Central memory CD8-positive, alpha-beta T cell (primary cell): ENCODE data around the gene HMX3.
"Not testable (repeated sequence)": the region's sequence is repeated elsewhere in the genome, so short reads cannot be mapped to it uniquely, and the experiment has no call there.

Source experiments
- ATAC-seq: fragments of 150-1000 bp; cut with Tn5 transposase; replicated peaks from 2 replicates; pipeline ENCODE4 v1.10.0; 2022; ENCODE audit warnings: mild to moderate bottlenecking, moderate FRiP score, moderate number of reproducible peaks; ENCODE audit not compliant: poor library complexity, severe bottlenecking; ENCODE audit errors: extremely low read depth
- DNase-seq, 2 donors: peaks; one replicate each; pipeline ENCODE4 v3.0.0; 2021; ENCODE audit warnings: low spot score in 2 of 2
- H3K27ac Mint-ChIP-seq: one replicate; pipeline ENCODE4 v1.8.0; 2022; ENCODE audit warnings: low read depth, mild to moderate bottlenecking, moderate library complexity, mixed read lengths
- H3K27me3 Mint-ChIP-seq: one replicate; pipeline ENCODE4 v1.8.0; 2022; ENCODE audit warnings: mixed read lengths
- H3K36me3 Mint-ChIP-seq: one replicate; pipeline ENCODE4 v1.8.0; 2022; ENCODE audit warnings: mild to moderate bottlenecking, moderate library complexity, mixed read lengths; ENCODE audit not compliant: insufficient read depth
- H3K4me1 Mint-ChIP-seq: one replicate; pipeline ENCODE4 v1.8.0; 2022; ENCODE audit warnings: mixed read lengths
- H3K4me3 Mint-ChIP-seq: one replicate; pipeline ENCODE4 v1.8.0; 2022; ENCODE audit warnings: mild to moderate bottlenecking, moderate library complexity, mixed read lengths
- H3K9me3 Mint-ChIP-seq: one replicate; pipeline ENCODE4 v1.8.0; 2022; ENCODE audit warnings: mixed read lengths

Gene HMX3

DNA sequence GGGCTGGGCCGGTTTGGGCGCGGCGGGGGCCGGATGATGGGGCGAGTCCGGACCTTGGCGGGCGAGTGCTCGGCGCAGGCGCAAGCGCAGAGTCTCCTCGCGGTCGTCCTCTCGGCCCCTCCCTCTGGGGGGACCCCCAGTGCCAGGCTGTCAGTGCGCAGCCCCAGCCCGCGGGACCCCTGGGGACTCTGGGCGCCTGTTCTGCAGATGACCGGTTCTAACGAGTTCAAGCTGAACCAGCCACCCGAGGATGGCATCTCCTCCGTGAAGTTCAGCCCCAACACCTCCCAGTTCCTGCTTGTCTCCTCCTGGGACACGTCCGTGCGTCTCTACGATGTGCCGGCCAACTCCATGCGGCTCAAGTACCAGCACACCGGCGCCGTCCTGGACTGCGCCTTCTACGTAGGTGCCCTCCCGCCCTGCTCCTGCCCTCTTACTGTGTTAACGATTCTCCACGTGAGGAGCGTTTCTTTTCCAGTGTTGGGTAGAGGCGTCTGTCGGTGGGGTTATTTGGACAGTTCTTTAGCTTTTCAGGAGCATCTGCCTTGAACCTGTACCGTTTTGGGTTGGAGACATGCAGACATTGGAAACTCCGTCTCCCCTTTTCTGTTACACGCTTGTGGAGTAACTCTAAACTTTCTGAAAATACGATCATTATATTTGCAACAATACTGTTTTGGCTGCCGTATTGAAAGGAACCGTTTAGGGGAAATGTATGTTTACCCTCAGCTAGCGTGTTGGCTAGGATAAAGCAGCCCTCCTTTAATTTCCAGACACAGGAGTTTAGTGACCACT is 19.1 kb downstream of the HMX3 start:
- peaks cover 7% of the 10 kb centered on the region for H3K27me3 Mint-ChIP-seq
- peaks cover 58% of the 10 kb centered on the region for H3K4me1 Mint-ChIP-seq
- DNase-seq (peak in 1 of 2 donors; percentile 18), ATAC-seq (peak; percentile 3)
- peak overlapping the region; percentile 97 for H3K27ac Mint-ChIP-seq
- H3K4me3 Mint-ChIP-seq, result peak overlapping the region; percentile 99
- H3K9me3 Mint-ChIP-seq, result no peaks in the 10 kb centered on the region
- H3K36me3 Mint-ChIP-seq, result peaks cover 37% of the 10 kb centered on the region

DNA sequence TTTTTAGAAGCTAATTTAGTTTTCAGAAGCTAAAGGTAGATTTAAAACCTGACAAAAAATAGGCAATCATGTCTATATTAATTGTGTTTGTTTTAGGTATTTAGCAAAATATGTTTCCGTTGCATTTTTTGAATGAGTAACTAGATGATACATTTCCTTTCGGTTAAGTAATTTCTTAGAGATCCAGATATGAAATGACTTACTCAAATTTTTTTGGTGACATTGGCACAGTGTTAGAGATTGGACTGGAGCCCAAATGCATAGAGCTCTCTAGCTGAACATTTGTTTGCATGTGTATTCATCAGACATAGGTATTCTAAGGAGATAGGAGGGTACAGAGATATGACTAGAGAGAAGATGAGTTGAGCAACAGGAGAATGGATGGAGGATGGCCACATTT is 20.3 kb downstream of the HMX3 start:
- Mint-ChIP-seq H3K27me3 (no peaks in the 10 kb centered on the region), H3K4me3 (peak overlapping the region; percentile 99), H3K4me1 (peaks cover 70% of the 10 kb centered on the region), H3K27ac (peak overlapping the region; percentile 1), H3K36me3 (peaks cover 38% of the 10 kb centered on the region), H3K9me3 (no peaks in the 10 kb centered on the region)
- no peak for ATAC-seq
- no peak for DNase-seq

GRCh38 chr10:123157210-123157609 is 21.4 kb downstream of the HMX3 start:
- H3K9me3 Mint-ChIP-seq, result no peaks in the 10 kb centered on the region
- H3K27me3 Mint-ChIP-seq, result no peaks in the 10 kb centered on the region
- DNase-seq, result no peak
- H3K4me1 Mint-ChIP-seq, result peaks cover 75% of the 10 kb centered on the region
- H3K27ac Mint-ChIP-seq, result peak overlapping the region; percentile 19
- ATAC-seq, result no peak
- peak overlapping the region; percentile 25 for H3K4me3 Mint-ChIP-seq
- peaks cover 47% of the 10 kb centered on the region for H3K36me3 Mint-ChIP-seq

DNA sequence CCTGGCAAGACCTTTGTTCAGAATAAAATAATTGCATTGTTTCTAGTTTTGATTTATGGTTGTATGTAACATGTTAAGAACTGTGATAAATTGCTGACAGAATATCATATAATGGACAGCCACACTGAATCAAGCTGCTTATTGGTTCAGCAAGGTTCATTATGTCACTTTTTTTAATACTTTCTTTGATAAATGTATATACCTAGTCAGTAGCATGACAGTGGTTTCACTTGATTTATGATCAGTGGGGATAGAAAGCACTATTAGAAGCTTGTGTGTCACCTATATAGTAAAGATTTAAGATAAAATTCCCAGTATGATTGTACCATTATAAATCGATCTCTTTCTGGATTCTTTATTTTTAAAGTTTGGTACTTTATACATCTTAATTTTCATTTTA is 22.9 kb downstream of the HMX3 start:
- H3K9me3 Mint-ChIP-seq, result no peaks in the 10 kb centered on the region
- no peak overlapping the region for H3K4me3 Mint-ChIP-seq
- peaks cover 70% of the 10 kb centered on the region for H3K4me1 Mint-ChIP-seq
- no peaks in the 10 kb centered on the region for H3K27me3 Mint-ChIP-seq
- peaks cover 57% of the 10 kb centered on the region for H3K36me3 Mint-ChIP-seq
- ATAC-seq, result no peak
- H3K27ac Mint-ChIP-seq, result peak overlapping the region; percentile 84
- no peak for DNase-seq

GRCh38 chr10:123160311-123160980 is 24.7 kb downstream of the HMX3 start:
- peak; percentile 100 for ATAC-seq
- Mint-ChIP-seq H3K4me3 (peak overlapping the region; percentile 36), H3K27me3 (no peaks in the 10 kb centered on the region), H3K36me3 (peaks cover 64% of the 10 kb centered on the region), H3K4me1 (peaks cover 61% of the 10 kb centered on the region), H3K9me3 (no peaks in the 10 kb centered on the region), H3K27ac (peak overlapping the region; percentile 84)
- DNase-seq, result no peak

DNA sequence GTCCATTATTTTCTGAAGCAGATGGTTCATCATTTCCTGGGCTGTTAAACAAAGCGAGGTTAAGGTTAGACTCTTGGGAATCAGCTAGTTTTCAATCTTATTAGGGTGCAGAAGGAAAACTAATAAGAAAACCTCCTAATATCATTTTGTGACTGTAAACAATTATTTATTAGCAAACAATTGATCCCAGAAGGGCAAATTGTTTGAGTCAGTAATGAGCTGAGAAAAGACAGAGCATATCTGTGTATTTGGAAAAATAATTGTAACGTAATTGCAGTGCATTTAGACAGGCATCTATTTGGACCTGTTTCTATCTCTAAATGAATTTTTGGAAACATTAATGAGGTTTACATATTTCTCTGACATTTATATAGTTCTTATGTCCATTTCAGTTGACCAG is 28.5 kb downstream of the HMX3 start:
- H3K4me3 Mint-ChIP-seq, result no peak overlapping the region
- DNase-seq, result no peak
- no peaks in the 10 kb centered on the region for H3K27me3 Mint-ChIP-seq
- no peaks in the 10 kb centered on the region for H3K9me3 Mint-ChIP-seq
- ATAC-seq, result no peak
- H3K27ac Mint-ChIP-seq, result no peak overlapping the region
- peaks cover 57% of the 10 kb centered on the region for H3K36me3 Mint-ChIP-seq
- peaks cover 42% of the 10 kb centered on the region for H3K4me1 Mint-ChIP-seq

DNA sequence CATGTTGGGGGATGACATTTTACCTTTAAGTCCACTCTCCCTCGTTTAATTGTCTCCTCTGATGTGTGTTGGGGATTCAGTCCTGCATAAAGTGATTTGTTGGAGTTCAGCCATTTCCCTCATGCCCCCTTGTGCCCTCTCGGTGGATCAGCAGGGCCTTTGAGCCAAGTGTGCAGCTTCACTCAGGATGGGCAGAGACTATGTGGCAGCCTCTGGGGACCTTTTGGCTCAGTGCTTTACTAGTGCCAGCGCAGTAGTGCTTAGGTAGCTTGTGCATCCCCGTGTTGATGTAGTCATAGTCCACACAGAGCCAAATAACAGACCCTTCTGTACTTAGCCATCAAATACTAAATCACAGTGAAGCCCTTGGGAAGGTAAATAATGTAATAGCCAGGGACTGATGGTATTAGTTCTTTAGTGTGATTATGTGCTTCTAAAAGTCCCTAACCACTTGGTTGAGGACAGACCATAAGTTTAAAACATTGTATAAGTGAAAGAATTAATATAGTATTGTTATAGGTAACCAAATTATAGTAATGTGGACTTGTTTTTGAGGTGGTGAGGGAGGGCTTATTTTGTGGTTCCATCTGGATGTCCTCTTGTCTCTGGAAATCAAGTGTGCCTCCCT is 29.8 kb downstream of the HMX3 start:
- Mint-ChIP-seq H3K4me3 (no peak overlapping the region), H3K9me3 (no peaks in the 10 kb centered on the region), H3K27ac (no peak overlapping the region), H3K27me3 (no peaks in the 10 kb centered on the region), H3K4me1 (peaks cover 32% of the 10 kb centered on the region), H3K36me3 (peaks cover 55% of the 10 kb centered on the region)
- DNase-seq (no peak), ATAC-seq (no peak)

DNA sequence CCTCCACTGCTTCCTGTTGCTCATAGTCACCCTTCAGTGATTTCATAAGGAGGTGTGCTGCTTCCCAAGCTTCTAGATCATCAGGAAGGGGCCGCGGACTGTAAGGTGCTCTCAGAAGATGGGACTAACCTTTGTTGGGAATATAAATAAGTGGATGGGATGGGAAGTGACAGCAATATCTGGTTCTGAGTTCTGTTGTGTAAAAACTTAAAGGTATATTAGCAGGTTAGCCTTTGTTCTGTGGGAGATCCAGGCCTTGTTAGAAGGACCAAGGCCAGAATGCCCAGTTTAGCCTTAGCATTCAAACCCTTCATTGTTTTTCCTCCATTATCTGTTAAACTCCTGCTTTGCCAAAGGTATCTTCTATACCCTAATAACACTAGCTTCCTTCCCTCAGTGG is 30.8 kb downstream of the HMX3 start:
- H3K4me1 Mint-ChIP-seq, result peaks cover 24% of the 10 kb centered on the region
- no peaks in the 10 kb centered on the region for H3K9me3 Mint-ChIP-seq
- H3K36me3 Mint-ChIP-seq, result peaks cover 54% of the 10 kb centered on the region
- DNase-seq (no peak), ATAC-seq (no peak)
- no peaks in the 10 kb centered on the region for H3K27me3 Mint-ChIP-seq
- H3K27ac Mint-ChIP-seq, result no peak overlapping the region
- H3K4me3 Mint-ChIP-seq, result no peak overlapping the region

DNA sequence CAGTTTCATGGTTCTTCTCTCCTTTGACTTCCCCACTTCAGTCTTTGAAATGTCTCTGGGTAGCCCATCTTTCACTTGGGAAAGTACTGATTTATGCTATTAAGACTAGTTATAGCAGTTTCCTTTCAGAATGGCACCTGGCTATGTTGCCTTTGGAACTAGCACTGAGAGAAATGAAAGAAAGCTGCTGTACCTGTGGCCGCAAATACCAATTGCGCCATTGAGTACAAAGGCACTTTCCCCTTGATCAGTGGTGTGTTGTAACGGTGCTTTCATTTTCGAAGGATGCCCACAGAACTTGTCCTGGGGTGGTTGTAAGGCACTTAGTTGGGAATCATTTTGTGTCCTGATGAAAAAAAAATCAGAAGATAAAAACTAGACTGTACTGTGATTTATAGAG is 35.2 kb downstream of the HMX3 start:
- Mint-ChIP-seq H3K4me1 (peaks cover 27% of the 10 kb centered on the region), H3K36me3 (peaks cover 24% of the 10 kb centered on the region), H3K4me3 (no peak overlapping the region), H3K27ac (no peak overlapping the region), H3K27me3 (no peaks in the 10 kb centered on the region), H3K9me3 (no peaks in the 10 kb centered on the region)
- DNase-seq, result no peak
- ATAC-seq, result no peak

DNA sequence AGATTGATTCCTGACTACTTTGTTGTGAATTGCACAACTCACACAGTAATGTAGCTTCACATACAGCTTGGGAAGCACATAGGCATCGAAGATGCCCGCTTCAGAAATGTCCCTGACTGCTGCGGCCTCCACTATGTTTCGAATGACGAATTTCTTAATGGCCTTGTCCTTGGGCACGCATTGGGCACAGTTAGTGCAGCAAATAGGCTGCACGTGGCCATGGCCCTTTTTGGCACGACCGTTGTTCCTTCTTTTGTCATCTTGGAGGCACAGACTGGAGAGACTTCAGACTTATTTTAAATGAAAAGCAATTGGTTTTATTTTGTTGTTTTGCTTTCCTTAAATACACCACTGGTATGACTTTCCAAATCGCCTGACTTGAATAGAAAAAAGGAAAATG is 35.8 kb downstream of the HMX3 start:
- H3K4me3 Mint-ChIP-seq, H3K27ac Mint-ChIP-seq, H3K9me3 Mint-ChIP-seq, ATAC-seq, DNase-seq, H3K27me3 Mint-ChIP-seq: not testable (repeated sequence)
- Mint-ChIP-seq H3K36me3 (peaks cover 22% of the 10 kb centered on the region), H3K4me1 (peaks cover 26% of the 10 kb centered on the region)

DNA sequence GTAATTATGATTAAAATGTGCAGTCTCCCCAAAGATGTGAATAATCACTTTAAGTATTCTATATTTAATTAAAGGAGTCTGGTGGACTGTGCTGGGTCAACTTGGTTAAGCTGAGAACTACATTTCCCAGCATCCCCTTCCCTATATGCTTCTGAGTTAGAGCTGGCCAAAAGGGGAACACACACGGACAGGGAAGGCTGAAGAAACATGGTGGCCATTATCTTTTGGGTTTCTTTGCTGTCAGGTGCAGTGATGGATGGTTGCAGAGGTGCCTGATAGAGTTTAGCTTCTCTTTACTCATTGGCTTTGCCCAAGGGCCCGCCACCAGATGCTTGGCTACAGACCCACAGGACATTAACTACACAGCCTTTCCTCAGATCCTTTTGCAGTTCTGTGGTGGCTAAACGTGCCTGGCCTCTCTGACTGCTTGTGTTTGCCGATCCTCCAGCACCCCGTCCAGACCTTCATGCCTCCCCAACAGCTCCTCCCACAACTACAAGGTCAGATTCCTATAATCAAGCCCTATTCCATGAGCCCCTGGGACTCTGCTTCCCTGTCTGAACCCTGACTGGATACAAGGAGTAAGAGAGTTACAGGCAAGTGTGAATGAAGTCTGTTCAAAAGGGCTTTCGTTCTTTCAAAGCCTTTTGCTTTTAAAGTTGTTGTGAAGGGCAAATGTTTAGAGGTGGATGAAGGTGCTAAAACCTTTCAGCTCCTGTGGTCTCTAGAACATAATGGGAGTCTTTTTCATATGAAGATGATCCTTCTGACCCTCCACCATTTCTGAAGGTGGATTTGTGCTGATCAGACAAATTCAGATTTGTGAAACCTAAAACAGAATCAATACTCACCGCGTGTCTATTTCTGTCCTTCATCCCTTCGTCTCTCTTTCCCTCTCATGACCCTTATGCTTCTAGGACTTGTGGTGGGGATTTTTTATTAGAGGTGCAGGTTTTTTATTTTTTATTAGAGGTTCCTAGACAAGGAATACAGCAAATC is 39.9 kb downstream of the HMX3 start:
- DNase-seq (no peak), ATAC-seq (no peak)
- H3K27ac Mint-ChIP-seq, result no peak overlapping the region
- peaks cover 8% of the 10 kb centered on the region for H3K36me3 Mint-ChIP-seq
- no peaks in the 10 kb centered on the region for H3K9me3 Mint-ChIP-seq
- no peak overlapping the region for H3K4me3 Mint-ChIP-seq
- H3K27me3 Mint-ChIP-seq, result no peaks in the 10 kb centered on the region
- H3K4me1 Mint-ChIP-seq, result peaks cover 19% of the 10 kb centered on the region

GRCh38 chr10:123178390-123178789 is 42.6 kb downstream of the HMX3 start:
- peaks cover 19% of the 10 kb centered on the region for H3K4me1 Mint-ChIP-seq
- not testable (repeated sequence) for DNase-seq, H3K4me3 Mint-ChIP-seq, H3K27me3 Mint-ChIP-seq, H3K27ac Mint-ChIP-seq, H3K9me3 Mint-ChIP-seq, ATAC-seq, H3K36me3 Mint-ChIP-seq
